H1 (cell line): ENCODE measurements around the gene ABLIM1. TPM values are rescaled to one million over a fixed set of nuclear protein-coding genes. Genes with fewer than 3 reads are reported as not detected.

Experiments used
- CTCF ChIA-PET: fragments of 300-600 bp; sonication (Branson Sonifier 250); formaldehyde crosslinking; loops from one replicate; lab custom pipeline; 2021; ENCODE audit not compliant: partially characterized antibody; lab: Charles Lee
- POLR2A ChIA-PET: fragments of 300-600 bp; sonication (Branson Sonifier 250); formaldehyde crosslinking; loops from one replicate; lab custom pipeline; 2021; ENCODE audit warnings: inconsistent platforms; ENCODE audit not compliant: partially characterized antibody; lab: Charles Lee
- DNase-seq, 2 experiments: peaks; one replicate each; pipeline versions ENCODE4 v3.0.0 to v3.0.0-alpha.2; 2010 to 2022; ENCODE audit warnings: low spot score in 2 of 2, low read depth in 1 of 2, mixed read lengths in 1 of 2
- FAIRE-seq: peaks from 2 replicates; lab custom pipeline; 2011; peaks lifted over from hg19 to GRCh38; lab: Jason Lieb, UNC
- H2AFZ ChIP-seq: 2 replicates; pipeline ENCODE4 v1.8.1; 2012; ENCODE audit warnings: low read length, inconsistent platforms
- H2AK5ac ChIP-seq: 2 replicates; pipeline ENCODE4 v1.6.1; 2013; ENCODE audit warnings: low read depth, low read length
- H2BK120ac ChIP-seq: replicated peaks from 2 replicates; pipeline ENCODE3; 2013; ENCODE audit warnings: low read depth, low read length, inconsistent platforms
- H2BK12ac ChIP-seq: 2 replicates; pipeline ENCODE4 v1.6.1; 2013; ENCODE audit warnings: low read depth, low read length
- H2BK15ac ChIP-seq: 2 replicates; pipeline ENCODE4 v1.6.1; 2013; ENCODE audit warnings: low read length
- H2BK20ac ChIP-seq: 2 replicates; pipeline ENCODE4 v1.6.1; 2013; ENCODE audit warnings: low read length
- H2BK5ac ChIP-seq: 2 replicates; pipeline ENCODE4 v1.6.1; 2013; ENCODE audit warnings: low read depth, low read length
- H3K14ac ChIP-seq: 2 replicates; pipeline ENCODE4 v1.6.1; 2013; ENCODE audit warnings: inconsistent platforms; ENCODE audit not compliant: insufficient read length
- H3K18ac ChIP-seq: 2 replicates; pipeline ENCODE4 v1.6.1; 2013; ENCODE audit warnings: low read length; ENCODE audit errors: extremely low read depth
- H3K23ac ChIP-seq: 2 replicates; pipeline ENCODE4 v1.6.1; 2013; ENCODE audit warnings: inconsistent platforms; ENCODE audit not compliant: insufficient read length
- H3K23me2 ChIP-seq: 2 replicates; pipeline ENCODE4 v1.6.1; 2013; ENCODE audit warnings: low read depth, low read length
- H3K27ac ChIP-seq: 2 replicates; pipeline ENCODE4 v1.6.1; 2011; ENCODE audit warnings: low read depth, low read length, inconsistent platforms
- H3K27me3 ChIP-seq, 4 experiments: replicated peaks in 1 of 4; 1 replicate in 1 of 4; 2 replicates in 3 of 4; pipeline versions ENCODE4 v1.6.1 to v1.8.1; 2011 to 2013; ENCODE audit warnings: low read length in 3 of 4, mild to moderate bottlenecking in 3 of 4, inconsistent platforms in 2 of 4, mixed read lengths in 2 of 4, moderate library complexity in 1 of 4; ENCODE audit not compliant: control insufficient read depth in 3 of 4, insufficient read depth in 3 of 4; ENCODE audit errors: extremely low read depth in 1 of 4
- H3K36me3 ChIP-seq, 4 experiments: 2 replicates each; pipeline versions ENCODE4 v1.6.1 to v1.8.1; 2011 to 2013; ENCODE audit warnings: mild to moderate bottlenecking in 4 of 4, low read length in 3 of 4, moderate library complexity in 2 of 4, control low read depth in 1 of 4, inconsistent platforms in 1 of 4; ENCODE audit not compliant: insufficient read depth in 4 of 4, control insufficient read depth in 2 of 4
- H3K4ac ChIP-seq: replicated peaks from 2 replicates; pipeline ENCODE3; 2013; ENCODE audit warnings: low read length, low read depth, mixed read lengths, inconsistent platforms; ENCODE audit not compliant: insufficient read length
- H3K4me1 ChIP-seq, 4 experiments: replicated peaks in 1 of 4; 1 replicate in 1 of 4; 2 replicates in 3 of 4; pipeline versions ENCODE4 v1.6.1 to v1.8.1; 2011 to 2013; ENCODE audit warnings: low read length in 3 of 4, inconsistent platforms in 2 of 4, mixed read lengths in 1 of 4; ENCODE audit not compliant: insufficient read depth in 4 of 4, control insufficient read depth in 3 of 4
- H3K4me2 ChIP-seq, 2 experiments: 2 replicates each; pipeline versions ENCODE4 v1.6.1 to v1.8.1; 2011 to 2013; ENCODE audit warnings: low read depth in 2 of 2, low read length in 2 of 2, control low read depth in 1 of 2, inconsistent platforms in 1 of 2, mild to moderate bottlenecking in 1 of 2; ENCODE audit not compliant: insufficient read depth in 1 of 2
- H3K4me3 ChIP-seq, 4 experiments: fragments of 200-600, 300-600 bp in 1 of 4; sonication (generic), shearing (Covaris generic), sonication (Bioruptor Twin) in 1 of 4; 2 replicates each; pipeline versions ENCODE4 v1.5.1 to v1.8.1; 2011 to 2016; ENCODE audit warnings: low read length in 4 of 4, low read depth in 3 of 4, control low read depth in 2 of 4, inconsistent platforms in 2 of 4, mild to moderate bottlenecking in 2 of 4, mixed read lengths in 1 of 4, moderate library complexity in 1 of 4; ENCODE audit not compliant: insufficient read depth in 2 of 4; ENCODE audit errors: extremely low read depth in 1 of 4
- H3K56ac ChIP-seq: replicated peaks from 2 replicates; pipeline ENCODE3; 2013; ENCODE audit warnings: low read depth, mild to moderate bottlenecking, mixed read lengths, low read length, inconsistent platforms; ENCODE audit not compliant: insufficient read length
- H3K79me1 ChIP-seq: 2 replicates; pipeline ENCODE4 v1.6.1; 2013; ENCODE audit warnings: low read depth, low read length, control low read depth
- H3K79me2 ChIP-seq, 2 experiments: 2 replicates each; pipeline versions ENCODE4 v1.6.1 to v1.8.1; 2012 to 2013; ENCODE audit warnings: low read length in 2 of 2, mild to moderate bottlenecking in 2 of 2, inconsistent platforms in 1 of 2; ENCODE audit not compliant: insufficient read depth in 2 of 2, control insufficient read depth in 1 of 2
- H3K9ac ChIP-seq, 4 experiments: replicated peaks in 1 of 4; 1 replicate in 1 of 4; 2 replicates in 3 of 4; pipeline versions ENCODE4 v1.6.1 to v1.8.1; 2011 to 2013; ENCODE audit warnings: low read depth in 3 of 4, low read length in 3 of 4, control low read depth in 2 of 4, mild to moderate bottlenecking in 2 of 4, moderate library complexity in 2 of 4, inconsistent platforms in 1 of 4; ENCODE audit errors: extremely low read depth in 1 of 4
- H3K9me3 ChIP-seq, 2 experiments: 2 replicates each; pipeline versions ENCODE4 v1.6.1 to v1.8.1; 2012 to 2013; ENCODE audit warnings: mild to moderate bottlenecking in 2 of 2, moderate library complexity in 2 of 2, control low read depth in 1 of 2, inconsistent platforms in 1 of 2, low read depth in 1 of 2, low read length in 1 of 2, mixed read lengths in 1 of 2; ENCODE audit not compliant: insufficient read depth in 2 of 2
- H4K20me1 ChIP-seq, 2 experiments: replicated peaks in 1 of 2; 2 replicates each; pipeline versions ENCODE3 to v1.8.1; 2011 to 2013; ENCODE audit warnings: inconsistent platforms in 2 of 2, low read length in 2 of 2, mild to moderate bottlenecking in 1 of 2; ENCODE audit not compliant: insufficient read depth in 2 of 2, control insufficient read depth in 1 of 2
- H4K5ac ChIP-seq: 2 replicates; pipeline ENCODE4 v1.6.1; 2013; ENCODE audit warnings: low read length, low read depth, mixed read lengths, inconsistent platforms; ENCODE audit not compliant: insufficient read length
- H4K8ac ChIP-seq: 2 replicates; pipeline ENCODE4 v1.8.0; 2013; ENCODE audit warnings: mild to moderate bottlenecking, moderate library complexity, low read length, inconsistent platforms; ENCODE audit not compliant: insufficient read depth; ENCODE audit errors: extremely low read depth
- H4K91ac ChIP-seq: replicated peaks from 2 replicates; pipeline ENCODE3; 2013; ENCODE audit warnings: low read length, mixed read lengths, inconsistent platforms; ENCODE audit not compliant: insufficient read length
- BACH1 ChIP-seq: IDR thresholded peaks from 2 replicates; pipeline ENCODE4 v1.6.1; 2012; ENCODE audit warnings: low read length, improper control_type of control experiment
- HDAC6 ChIP-seq: IDR thresholded peaks from one replicate; pipeline ENCODE4 v1.7.1; 2012; ENCODE audit warnings: low read depth, mild to moderate bottlenecking, inconsistent platforms, low read length, moderate library complexity
- NANOG ChIP-seq: IDR thresholded peaks from 2 replicates; pipeline ENCODE4 v1.6.1; 2011; ENCODE audit warnings: low read length, low read depth, mild to moderate bottlenecking, inconsistent platforms; ENCODE audit not compliant: insufficient read depth, poor library complexity, severe bottlenecking
- WGBS, 2 experiments: shearing (Covaris generic) in 1 of 2; methylation state at CpG; one replicate each; pipeline versions ENCODE4 v1.1.6 to v1.1.7; 2013 to 2015; ENCODE audit warnings: low lambda C conversion rate in 2 of 2, mixed read lengths in 2 of 2, inconsistent platforms in 1 of 2, low coverage in 1 of 2, missing lambda C conversion rate in 1 of 2; ENCODE audit not compliant: insufficient replicate concordance in 2 of 2, insufficient coverage in 1 of 2, insufficient read length in 1 of 2; ENCODE audit errors: extremely low coverage in 1 of 2, missing lambda C conversion rate in 1 of 2; 5-methylcytosine and 5-hydroxymethylcytosine counted together
- polyA plus RNA-seq, 7 experiments: library from polyadenylated mRNA; depleted of rRNA in 3 of 7; stranded (reverse) in 5 of 7; unstranded in 2 of 7; fragments of >200 nt in 5 of 7; fragments of 200-250 nt in 2 of 7; gene quantifications; 1 replicate in 5 of 7; 2 replicates in 1 of 7; 4 replicates in 1 of 7; pipeline versions ENCODE4 v1.2.1 to v1.2.3, GENCODE V29; 2011 to 2013; ENCODE audit warnings: missing spikeins in 2 of 7, mixed read lengths in 2 of 7
- total RNA-seq: library from RNA; stranded (reverse); fragmentation: NEBNext Ultra II Directional; extraction: Animal tissue kit (Norgen Biotek cat#: 25700); gene quantifications from 2 replicates; pipeline ENCODE4 v1.2.1, GENCODE V29; 2021

The ABLIM1 gene
- total and polyA plus RNA-seq, 2 of the 8 experiments (the other 6 are each of a cell fraction or from before 2014, with no cell fraction given) = 51.2 to 51.7 TPM

DNA sequence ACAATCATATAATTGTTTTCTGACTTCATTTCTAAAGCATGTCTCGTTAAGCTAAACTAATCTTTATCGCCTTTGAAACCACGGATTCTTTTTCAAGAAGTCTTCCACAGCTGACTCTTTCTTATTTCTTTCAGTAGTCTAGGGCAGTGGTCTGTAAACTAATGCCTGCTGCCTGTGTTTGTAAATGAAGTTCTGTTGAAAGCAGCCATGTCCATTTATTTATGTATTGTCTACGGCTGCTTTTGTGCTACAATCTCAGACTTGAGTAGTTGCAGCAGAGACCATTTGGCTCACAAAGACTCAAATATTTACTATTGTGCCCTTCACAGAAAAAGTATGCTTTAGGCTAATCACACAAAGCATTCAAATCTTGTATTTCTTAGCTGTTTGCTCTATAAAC, 20.3 kb upstream of the ABLIM1 start:
- FAIRE-seq (no peak), DNase-seq (no peak)
- no peak overlapping the region for H3K4me2 ChIP-seq
- no peak overlapping the region for H3K9ac ChIP-seq
- H2BK5ac ChIP-seq = no peak overlapping the region
- H4K5ac ChIP-seq = no peak overlapping the region
- no peak overlapping the region for H2AFZ ChIP-seq
- no peak overlapping the region for H3K23ac ChIP-seq
- no peaks in the 10 kb centered on the region for H3K4me1 ChIP-seq
- H2BK12ac ChIP-seq = no peak overlapping the region
- no peak overlapping the region for H4K8ac ChIP-seq
- H3K23me2 ChIP-seq = no peaks in the 10 kb centered on the region
- H3K36me3 ChIP-seq = no peaks in the 10 kb centered on the region
- TF ChIP-seq HDAC6 = no peak
- no peak for TF ChIP-seq NANOG
- TF ChIP-seq BACH1 = no peak
- WGBS, 2 experiments = 89% methylated on average over 4 of the region's 4 CpGs; no CpG with 5 or more reads in 1 of the 2 experiments
- H4K91ac ChIP-seq = no peak overlapping the region
- no peak overlapping the region for H3K4me3 ChIP-seq
- no peak overlapping the region for H3K18ac ChIP-seq
- H2BK15ac ChIP-seq = no peak overlapping the region
- no peaks in the 10 kb centered on the region for H3K27me3 ChIP-seq
- POLR2A ChIA-PET = interaction anchor here (1.4 kb wide), 1 partner anchor 9 kb away, joined by 3 read pairs; no protein-coding TSS in a partner anchor
- CTCF ChIA-PET = interaction anchor here (1.6 kb wide), 1 partner anchor 26 kb away, joined by 3 read pairs; no protein-coding TSS in a partner anchor
- no peak overlapping the region for H2BK120ac ChIP-seq
- H3K56ac ChIP-seq = no peak overlapping the region
- H3K79me1 ChIP-seq = no peaks in the 10 kb centered on the region
- H3K9me3 ChIP-seq = no peaks in the 10 kb centered on the region
- no peaks in the 10 kb centered on the region for H4K20me1 ChIP-seq
- H2AK5ac ChIP-seq = no peak overlapping the region
- no peaks in the 10 kb centered on the region for H3K79me2 ChIP-seq
- H3K14ac ChIP-seq = no peak overlapping the region
- H3K4ac ChIP-seq = no peak overlapping the region
- H3K27ac ChIP-seq = no peak overlapping the region
- no peak overlapping the region for H2BK20ac ChIP-seq
